Endometrial microvascular endothelial cells (primary cell): Measurements from ENCODE around the gene NDUFA11. TPM values are rescaled to one million over a fixed set of nuclear protein-coding genes. Genes with fewer than 3 reads are reported as not detected.
"Not testable (repeated sequence)": the region's sequence is repeated elsewhere in the genome, so short reads cannot be mapped to it uniquely, and the experiment has no call there.

Experiments
- in situ Hi-C: cut with HindIII; loops from 2 replicates; pipeline ENCODE4 v1.10.0; 2017; ENCODE audit warnings: low sequenced_read_pairs, low pct_unique_long_range_greater_than_20kb; ENCODE audit errors: inconsistent ontology term
- total RNA-seq: library from RNA; depleted of rRNA; stranded (reverse); fragments of >200 nt; gene quantifications from one replicate; pipeline ENCODE4 v1.2.3, GENCODE V29; 2015; ENCODE audit errors: inconsistent ontology term

The NDUFA11 gene
- total RNA-seq, 1 donor from 2014 or later = 324 TPM

DNA sequence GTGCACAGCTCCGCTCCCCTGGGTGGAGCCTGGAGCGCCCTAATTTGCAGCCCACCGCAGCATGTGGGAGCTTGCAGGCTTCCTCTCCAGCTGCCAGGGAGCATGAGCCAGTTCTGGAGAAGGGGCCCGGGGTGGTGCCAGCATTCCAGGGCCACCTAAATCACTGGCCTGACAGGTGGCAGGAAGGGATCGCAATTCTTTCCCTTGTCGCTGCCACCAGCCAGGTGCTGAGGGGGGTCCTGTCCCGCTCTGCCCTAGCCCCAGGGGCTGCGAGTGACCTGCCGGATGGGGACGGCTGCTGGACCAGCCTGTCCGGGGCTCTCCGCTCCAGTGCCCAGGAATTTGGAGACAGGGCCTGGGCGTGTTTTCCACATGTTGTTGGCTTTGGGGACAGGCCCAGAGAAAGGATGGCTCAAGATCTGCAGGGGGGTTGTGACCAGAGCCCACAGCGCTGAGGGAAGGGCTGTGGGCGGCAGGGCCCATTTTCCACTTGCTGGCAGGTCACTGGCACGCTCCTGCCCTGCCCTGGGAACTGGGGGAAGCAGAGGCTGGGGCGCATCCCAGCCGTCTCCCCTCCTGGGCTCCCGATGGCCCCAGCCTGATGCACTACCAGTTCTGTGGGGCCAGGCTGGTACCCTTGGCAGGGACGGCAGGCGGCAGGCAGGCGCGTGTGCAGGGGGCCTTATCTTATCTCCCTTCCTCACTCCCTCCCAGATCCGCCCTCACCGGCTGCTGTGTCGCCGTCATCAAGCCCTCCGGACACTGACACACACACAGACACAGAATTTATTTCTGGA is 9.5 kb downstream of the NDUFA11 start:
- in situ Hi-C loops = no loop called here

- in situ Hi-C loops = no loop called here
Observed at GRCh38 chr19:5893296-5893903, 10.2 kb downstream of the NDUFA11 start.

DNA sequence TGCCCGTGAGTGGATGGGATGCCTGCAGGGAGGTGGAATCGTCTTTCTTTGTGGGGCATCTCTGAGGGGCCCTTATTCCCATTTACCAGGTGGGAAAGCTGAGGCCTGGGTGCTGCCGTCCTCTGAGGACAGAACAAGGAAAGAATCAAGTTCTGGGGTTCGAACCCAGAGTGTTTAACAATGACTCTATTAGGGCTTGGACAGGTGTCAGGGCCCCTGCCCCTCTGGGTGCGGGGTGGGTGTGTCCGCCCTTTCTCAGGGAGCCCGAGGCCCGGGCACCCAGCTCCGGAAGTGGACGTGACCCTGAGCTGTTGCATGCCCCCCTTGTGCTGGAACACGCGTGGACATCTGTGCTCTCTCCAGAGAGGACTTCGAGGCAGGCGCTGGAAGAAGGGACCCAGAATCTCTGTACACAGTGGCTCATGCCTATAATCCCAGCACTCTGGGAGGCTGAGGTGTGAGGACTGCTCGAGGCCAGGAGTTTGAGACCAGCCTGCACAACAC is 10.8 kb downstream of the NDUFA11 start:
- in situ Hi-C loops = no loop called here

GRCh38 chr19:5891938-5892771 is 11.4 kb downstream of the NDUFA11 start:
- in situ Hi-C loops = no loop called here

- in situ Hi-C loops = no loop called here
Observed at GRCh38 chr19:5891572-5891937, 12.0 kb downstream of the NDUFA11 start.

- in situ Hi-C loops = no loop called here
Observed at GRCh38 chr19:5890099-5890498, 13.5 kb downstream of the NDUFA11 start.

GRCh38 chr19:5889288-5889971 is 14.2 kb downstream of the NDUFA11 start:
- in situ Hi-C loops = no loop called here

DNA sequence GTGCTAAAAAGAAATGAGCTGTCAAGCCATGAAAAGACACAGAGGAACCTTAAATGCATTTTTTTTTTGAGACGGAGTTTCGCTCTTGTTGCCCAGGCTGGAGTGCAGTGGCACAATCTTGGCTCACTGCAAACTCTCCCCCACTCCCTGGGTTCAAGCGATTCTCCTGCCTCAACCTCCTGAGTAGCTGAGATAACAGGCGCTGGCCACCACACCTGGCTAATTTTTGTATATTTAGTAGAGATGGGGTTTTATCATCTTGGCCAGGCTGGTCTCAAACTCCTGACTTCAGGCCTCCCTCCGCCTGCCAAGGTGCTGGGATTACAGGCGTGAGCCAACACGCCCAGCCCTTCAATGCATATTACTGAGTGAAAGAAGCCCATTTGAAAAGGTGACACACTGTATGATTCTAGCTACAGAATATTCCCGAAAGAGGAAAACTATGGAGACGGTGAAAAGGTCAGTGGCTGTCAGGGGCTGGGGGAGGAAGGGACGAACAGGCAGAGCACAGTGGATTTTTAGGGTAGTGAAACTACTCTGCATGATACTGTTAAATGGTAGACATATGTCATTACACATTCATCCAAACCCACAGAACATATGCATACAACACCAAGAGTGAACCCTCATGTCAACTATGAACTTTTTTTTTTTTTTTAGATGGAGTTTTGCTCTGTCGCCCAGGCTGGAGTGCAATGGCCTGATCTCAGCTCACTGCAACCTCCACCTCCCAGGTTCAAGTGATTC is 19.4 kb downstream of the NDUFA11 start:
- in situ Hi-C loops = not testable (repeated sequence)

DNA sequence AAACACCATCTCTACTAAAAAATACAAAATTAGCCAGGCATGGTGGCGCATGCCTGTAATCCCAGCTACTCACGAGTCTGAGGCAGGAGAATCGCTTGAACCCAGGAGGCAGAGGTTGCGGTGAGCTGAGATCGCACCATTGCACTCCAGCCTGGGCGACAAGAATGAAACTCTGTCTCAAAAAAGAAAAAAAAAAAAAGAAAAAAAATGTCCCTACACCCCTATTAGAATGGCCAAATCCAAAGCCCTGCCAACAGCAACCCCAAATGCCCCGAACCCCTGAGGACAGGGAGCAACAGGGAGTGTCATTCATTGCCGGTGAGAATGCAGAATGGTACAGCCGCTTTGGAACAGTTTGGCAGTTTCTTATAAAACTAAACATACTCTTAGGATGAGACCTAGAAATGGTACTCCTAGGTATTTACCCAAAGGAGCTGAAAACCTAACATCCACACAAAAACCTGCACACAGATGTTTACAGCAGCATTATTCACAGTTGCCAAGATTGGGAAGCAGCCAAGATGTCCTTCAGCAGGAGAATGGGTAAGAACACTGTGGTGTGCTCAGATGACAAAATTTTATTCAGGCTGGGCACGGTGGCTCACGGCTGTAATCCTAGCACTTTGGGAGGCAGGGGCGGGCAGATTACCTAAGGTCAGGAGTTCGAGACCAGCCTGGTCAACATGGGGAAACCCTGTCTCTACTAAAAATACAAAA is 20.3 kb downstream of the NDUFA11 start:
- in situ Hi-C loops = not testable (repeated sequence)

GRCh38 chr19:5882421-5882968 is 21.1 kb downstream of the NDUFA11 start:
- in situ Hi-C loops = no loop called here

GRCh38 chr19:5881543-5882299 is 21.9 kb downstream of the NDUFA11 start:
- in situ Hi-C loops = no loop called here

DNA sequence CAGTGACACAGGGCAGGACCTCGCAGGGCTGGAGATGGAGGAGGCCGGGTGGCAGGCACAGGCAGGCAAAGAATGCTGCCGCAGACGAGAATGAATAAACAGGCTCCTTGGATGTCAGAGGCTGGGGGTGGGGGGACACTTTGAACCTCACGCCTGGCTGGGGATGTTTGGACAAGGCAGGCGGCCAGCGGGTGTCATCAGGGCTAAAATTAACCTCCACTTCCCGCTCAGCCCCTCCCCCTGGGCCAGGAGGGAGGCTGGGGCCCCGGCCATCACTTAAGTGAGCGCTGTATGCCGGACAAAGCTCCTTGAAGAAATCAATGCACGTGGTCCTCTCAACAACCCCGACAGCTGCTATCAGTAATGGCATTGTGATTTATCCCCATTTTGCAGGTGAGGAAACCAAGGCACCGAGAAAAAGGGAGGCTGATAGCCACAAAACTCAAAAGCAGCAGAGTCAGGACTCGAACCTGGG is 22.9 kb downstream of the NDUFA11 start:
- in situ Hi-C loops = no loop called here

DNA sequence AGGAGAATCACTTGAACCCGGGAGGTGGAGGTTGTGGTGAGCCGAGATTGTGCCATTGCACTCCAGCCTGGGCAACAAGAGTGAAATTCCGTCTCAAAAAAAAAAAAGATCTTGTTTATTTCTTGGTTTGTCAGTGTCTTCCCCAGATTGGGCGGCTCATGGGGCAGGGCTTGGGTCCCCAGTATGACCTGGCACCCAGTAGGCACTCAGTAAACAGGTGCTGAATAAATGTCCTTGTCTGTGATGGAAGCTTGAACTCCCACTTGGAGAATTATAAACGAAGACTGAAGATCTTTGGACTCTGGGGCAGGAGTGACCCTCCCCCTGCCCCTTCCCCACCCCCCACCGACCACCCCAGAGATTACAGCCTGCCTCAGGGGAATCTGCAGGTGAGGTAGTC is 23.4 kb downstream of the NDUFA11 start:
- in situ Hi-C loops = no loop called here

- in situ Hi-C loops = no loop called here
Observed at GRCh38 chr19:5877882-5878281, 25.7 kb downstream of the NDUFA11 start.

GRCh38 chr19:5877427-5877826 is 26.2 kb downstream of the NDUFA11 start:
- in situ Hi-C loops = no loop called here

GRCh38 chr19:5874496-5874895 is 29.1 kb downstream of the NDUFA11 start:
- in situ Hi-C loops = not testable (repeated sequence)
